IPS DF 19.7 (cell line): ENCODE measurements around the gene LENEP.

Experiments used
- DNase-seq: peaks from one replicate; pipeline ENCODE4 v3.0.0-alpha.2; 2013; ENCODE audit warnings: low read depth, low spot score

The LENEP gene

GRCh38 chr1:154960446-154961136, 32.8 kb upstream of the LENEP start:
- no peak for DNase-seq

- no peak for DNase-seq
Observed at GRCh38 chr1:154961207-154962155, 31.9 kb upstream of the LENEP start, which contains the start of gene PYGO2. TSS of gene PYGO2 (minus strand) at chr1:154961782. CDS start at chr1:154961576, 206 bp downstream.

GRCh38 chr1:154962156-154962749, 31.1 kb upstream of the LENEP start:
- DNase-seq: no peak

GRCh38 chr1:154962795-154963330, 30.5 kb upstream of the LENEP start:
- DNase-seq: no peak

DNA sequence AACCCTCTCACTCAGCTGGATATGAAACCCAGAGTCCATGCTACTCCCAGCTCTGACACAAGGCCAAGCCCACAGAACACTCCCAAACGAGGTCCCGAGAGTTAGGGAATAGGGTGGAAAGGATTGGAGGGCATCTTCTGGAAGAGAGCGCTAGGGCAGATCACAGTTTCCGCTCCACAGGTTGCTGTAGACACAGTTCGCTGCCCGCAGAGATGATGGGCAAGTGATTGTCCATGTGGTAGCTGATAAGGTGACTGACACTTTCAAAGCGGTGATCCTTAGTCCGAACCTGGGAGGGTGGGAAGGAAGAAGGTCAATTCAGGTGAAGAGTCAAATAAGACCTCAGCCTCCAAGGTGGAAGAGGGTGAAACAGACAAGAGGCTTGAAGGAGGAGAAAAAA, 29.7 kb upstream of the LENEP start:
- DNase-seq: no peak

DNA sequence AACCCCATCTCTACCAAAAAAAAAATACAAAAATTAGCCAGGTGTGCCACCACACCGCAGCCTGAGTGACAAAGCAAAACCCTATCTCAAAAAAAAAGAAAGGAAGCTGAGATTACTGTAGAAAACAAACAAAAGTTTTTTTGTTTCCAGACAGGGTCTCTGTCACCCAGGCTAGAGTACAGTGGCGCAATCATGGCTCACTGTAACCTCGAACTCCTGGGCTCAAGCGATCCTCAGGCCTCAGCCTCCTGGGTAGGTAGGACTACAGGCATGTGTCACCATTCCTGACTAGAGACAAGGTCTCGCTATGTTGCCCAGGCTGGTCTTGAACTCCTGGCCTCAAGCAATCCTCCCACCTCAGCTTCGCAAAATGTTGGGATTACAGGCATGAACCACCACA, 29.0 kb upstream of the LENEP start:
- DNase-seq: no peak

GRCh38 chr1:154966111-154966510, 27.3 kb upstream of the LENEP start:
- no peak for DNase-seq

DNA sequence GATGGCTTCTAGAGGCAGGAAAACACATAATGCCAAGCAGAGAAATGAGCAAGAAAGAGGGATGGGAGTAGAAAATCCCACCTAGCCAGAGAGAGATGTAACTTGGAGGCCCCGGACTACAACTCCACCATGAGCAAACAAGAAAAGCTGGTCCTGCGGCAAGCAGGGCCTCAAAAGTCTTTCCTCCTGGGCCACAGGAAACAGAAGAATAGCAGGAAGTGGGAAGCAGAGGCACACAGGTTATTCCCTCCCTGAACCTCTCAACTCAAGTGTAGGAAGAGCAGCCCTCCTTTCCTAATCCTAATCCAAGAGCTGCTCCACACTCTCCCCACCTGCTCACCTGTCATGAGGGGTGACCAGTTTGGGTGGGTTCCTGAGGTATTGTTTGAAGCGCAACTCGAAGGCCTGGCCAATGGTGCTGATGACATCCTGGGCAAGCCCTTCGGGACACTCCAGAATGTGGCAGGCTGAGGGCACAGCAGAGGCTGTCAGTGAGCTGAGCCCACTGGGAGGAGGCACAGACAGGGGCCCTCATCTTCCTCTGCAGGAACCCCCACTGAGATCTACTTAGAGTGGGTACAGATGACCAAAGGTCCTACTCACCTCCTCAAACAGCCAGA, 25.9 kb upstream of the LENEP start:
- no peak for DNase-seq

- no peak for DNase-seq
Observed at GRCh38 chr1:154968731-154969130, 24.7 kb upstream of the LENEP start.

- no peak for DNase-seq
Observed at GRCh38 chr1:154969246-154969645, 24.1 kb upstream of the LENEP start.

DNA sequence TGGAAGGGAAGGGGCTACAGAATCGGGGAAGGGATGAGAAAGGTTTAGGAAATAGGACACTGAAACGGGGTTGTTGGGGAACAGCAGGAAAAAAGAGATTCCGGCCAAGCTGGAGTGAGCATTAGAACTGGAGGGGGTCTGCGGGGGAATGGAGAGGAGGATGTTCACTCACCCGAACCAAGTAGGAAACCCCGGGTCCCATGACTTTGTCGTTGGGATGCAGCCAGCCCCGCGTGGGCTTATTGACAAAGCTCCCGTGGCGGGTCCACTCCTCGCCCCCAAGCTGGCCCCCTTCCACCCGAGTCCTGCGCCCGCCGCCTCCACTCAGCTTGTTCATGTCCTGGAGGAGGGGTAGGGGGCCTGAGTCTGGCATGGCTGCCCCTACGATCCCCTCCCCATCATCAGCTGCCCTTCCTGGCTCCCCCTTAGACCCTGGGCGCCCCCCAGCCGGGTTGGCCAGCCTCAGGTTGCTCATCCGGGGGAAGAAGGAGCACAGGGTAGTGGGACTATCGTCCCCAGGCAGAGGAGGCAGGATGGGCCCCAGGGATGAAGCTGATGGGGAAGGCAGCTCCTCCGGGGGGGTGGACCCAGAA, 23.4 kb upstream of the LENEP start:
- DNase-seq: no peak

- DNase-seq: no peak
Observed at GRCh38 chr1:154970631-154971340, 22.6 kb upstream of the LENEP start, which contains the start of gene SHC1. TSS of gene SHC1 (minus strand) at chr1:154970747. CDS start at chr1:154970526, 221 bp downstream.

GRCh38 chr1:154971341-154971998, 21.9 kb upstream of the LENEP start:
- no peak for DNase-seq

DNA sequence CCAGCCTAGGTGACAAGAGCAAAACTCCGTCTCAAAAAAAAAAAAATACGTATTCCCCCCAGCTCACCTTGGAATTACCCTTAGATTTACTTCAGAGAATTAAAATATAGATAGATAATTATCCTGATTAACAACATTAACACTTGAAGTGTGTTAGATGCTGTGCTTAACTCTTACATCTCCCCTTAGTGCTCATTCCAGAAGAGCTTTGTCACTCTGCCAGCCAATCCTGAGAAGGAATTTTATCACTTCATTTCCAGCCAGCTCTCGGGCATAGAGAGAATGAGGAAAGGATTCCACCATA, 21.2 kb upstream of the LENEP start:
- DNase-seq: no peak

- peak; percentile 98 for DNase-seq
Observed at GRCh38 chr1:154972517-154973343, 20.7 kb upstream of the LENEP start.

DNA sequence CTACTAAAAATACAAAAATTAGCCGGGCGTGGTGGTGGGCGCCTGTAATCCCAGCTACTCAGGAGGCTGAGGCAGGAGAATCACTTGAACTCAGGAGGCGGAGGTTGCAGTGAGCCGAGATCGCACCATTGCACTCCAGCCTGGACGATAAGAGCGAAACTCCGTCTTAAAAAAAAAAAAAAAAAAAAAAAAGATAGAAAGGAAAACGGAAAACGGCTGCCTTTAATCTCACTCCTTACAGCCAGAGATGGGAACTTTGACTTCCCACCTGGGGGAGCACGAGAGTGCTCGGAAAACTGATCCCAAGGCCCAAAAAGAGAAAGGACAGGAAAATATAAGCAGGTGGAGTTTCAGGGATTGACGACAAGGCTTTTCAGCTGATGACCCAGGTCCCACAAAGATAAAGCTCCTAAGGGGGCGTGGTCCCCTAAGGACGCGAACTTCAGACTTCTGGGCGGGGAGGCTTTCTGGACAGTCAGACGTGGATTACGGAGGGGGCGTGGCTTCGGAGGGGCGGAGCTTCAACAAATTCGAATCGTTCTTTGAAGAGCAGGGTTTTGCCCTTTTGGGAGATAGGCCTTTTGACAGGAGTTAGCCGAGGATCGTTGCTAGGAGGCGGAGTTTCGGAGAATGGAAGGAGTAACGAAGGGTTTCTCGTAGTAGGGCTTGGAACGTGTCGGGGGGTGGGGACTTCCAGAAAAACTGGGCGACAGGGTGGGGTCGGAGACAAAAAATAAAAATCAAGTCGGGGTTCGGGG, 19.9 kb upstream of the LENEP start:
- peak; percentile 93 for DNase-seq

GRCh38 chr1:154974102-154974807, 19.1 kb upstream of the LENEP start, which contains the start of gene CKS1B:
TSS of gene CKS1B (plus strand) at chr1:154974681. CDS start at chr1:154974746, 65 bp downstream.
- DNase-seq: peak; percentile 100
